G401 (cell line): ENCODE data around the gene SYNJ2. TPM values are rescaled to one million over a fixed set of nuclear protein-coding genes. Genes with fewer than 3 reads are reported as not detected.

ENCODE experiments used
- DNase-seq: peaks from one replicate; pipeline ENCODE4 v3.0.0-alpha.2; 2015; ENCODE audit warnings: low spot score
- in situ Hi-C: cut with HindIII; loops from 2 replicates; pipeline ENCODE4 v1.10.0; 2016; ENCODE audit warnings: low sequenced_read_pairs, mixed read lengths
- total RNA-seq: library from RNA; depleted of rRNA; stranded (reverse); fragments of >200 nt; shearing (Covaris generic); gene quantifications from 2 replicates; pipeline ENCODE4 v1.2.3, GENCODE V29; 2014

Gene SYNJ2
- total RNA-seq, 1 experiment from 2014 or later, result 12.2 TPM

GRCh38 chr6:158061709-158062461 lies 80.2 kb downstream of the SYNJ2 start:
- in situ Hi-C loops, result no loop called here
- no peak for DNase-seq

- no peak for DNase-seq
- in situ Hi-C loops, result no loop called here
These were observed 82.1 kb downstream of the SYNJ2 start for GRCh38 chr6:158063736-158064135.

- in situ Hi-C loops, result no loop called here
These were observed 83.1 kb downstream of the SYNJ2 start for GRCh38 chr6:158064725-158065251.

GRCh38 chr6:158066136-158066781 lies 84.6 kb downstream of the SYNJ2 start:
- peak; percentile 74 for DNase-seq
- in situ Hi-C loops, result no loop called here

More at GRCh38 chr6:158064725-158065251, 83.1 kb downstream of the SYNJ2 start:
- no peak for DNase-seq

GRCh38 chr6:158067436-158068015 lies 85.9 kb downstream of the SYNJ2 start:
- DNase-seq, result no peak
- in situ Hi-C loops, result no loop called here

GRCh38 chr6:158068156-158068892 lies 86.7 kb downstream of the SYNJ2 start:
- DNase-seq, result no peak
- in situ Hi-C loops, result no loop called here

- in situ Hi-C loops, result no loop called here
These were observed 87.5 kb downstream of the SYNJ2 start for GRCh38 chr6:158068893-158069799.

GRCh38 chr6:158069800-158070195 lies 88.1 kb downstream of the SYNJ2 start:
- DNase-seq, result no peak
- in situ Hi-C loops, result no loop called here

More at GRCh38 chr6:158068893-158069799, 87.5 kb downstream of the SYNJ2 start:
- no peak for DNase-seq

GRCh38 chr6:158070513-158070912 lies 88.8 kb downstream of the SYNJ2 start:
- DNase-seq, result no peak
- in situ Hi-C loops, result no loop called here

- in situ Hi-C loops, result no loop called here
- DNase-seq, result no peak
These were observed 89.7 kb downstream of the SYNJ2 start for GRCh38 chr6:158071121-158072082.

- in situ Hi-C loops, result no loop called here
- peak; percentile 84 for DNase-seq
These were observed 90.5 kb downstream of the SYNJ2 start for GRCh38 chr6:158072083-158072721.

GRCh38 chr6:158073776-158074175 lies 92.1 kb downstream of the SYNJ2 start:
- DNase-seq, result no peak
- in situ Hi-C loops, result no loop called here

- no peak for DNase-seq
- in situ Hi-C loops, result no loop called here
These were observed 94.9 kb downstream of the SYNJ2 start for GRCh38 chr6:158076548-158076947.

GRCh38 chr6:158077676-158078075 lies 96.0 kb downstream of the SYNJ2 start:
- DNase-seq, result no peak
- in situ Hi-C loops, result no loop called here

GRCh38 chr6:158078320-158078719 lies 96.7 kb downstream of the SYNJ2 start:
- in situ Hi-C loops, result no loop called here
- DNase-seq, result no peak

- in situ Hi-C loops, result no loop called here
- DNase-seq, result no peak
These were observed 99.4 kb downstream of the SYNJ2 start for GRCh38 chr6:158080849-158081656.
